Transverse colon (tissue), 4 donors: Measurements from ENCODE around the gene SPEG. TPM values are rescaled to one million over a fixed set of nuclear protein-coding genes. Genes with fewer than 3 reads are reported as not detected.
A peak's percentile ranks its signal among the peaks of the same experiment; 100 is the strongest.

Source experiments
- DNase-seq: peaks from one replicate; pipeline ENCODE4 v3.0.0-alpha.2; 2019
- H3K27ac ChIP-seq, 4 donors: fragments of 200-600 bp; sonication (generic); 2 replicates each; pipeline ENCODE4 v1.5.1; 2016 to 2018; ENCODE audit warnings: inconsistent platforms in 4 of 4
- H3K27me3 ChIP-seq: fragments of 200-600 bp; sonication (generic); 2 replicates; pipeline ENCODE4 v1.5.1; 2017; ENCODE audit warnings: inconsistent platforms
- H3K36me3 ChIP-seq, 4 donors: fragments of 200-600 bp; sonication (generic); 2 replicates each; pipeline ENCODE4 v1.5.1; 2017 to 2019; ENCODE audit warnings: inconsistent platforms in 4 of 4
- H3K4me1 ChIP-seq, 4 donors: fragments of 200-600 bp; sonication (generic); 2 replicates each; pipeline ENCODE4 v1.5.1; 2017 to 2020; ENCODE audit warnings: inconsistent platforms in 4 of 4
- H3K4me3 ChIP-seq, 4 donors: fragments of 200-600 bp; sonication (generic); 1 replicate in 1 of 4; 2 replicates in 3 of 4; pipeline versions ENCODE4 v1.5.1 to v1.6.1; 2017 to 2019; ENCODE audit warnings: inconsistent platforms in 4 of 4
- H3K9me3 ChIP-seq, 2 donors: fragments of 200-600 bp; sonication (generic); 2 replicates each; pipeline ENCODE4 v1.5.1; 2017 to 2019; ENCODE audit warnings: inconsistent platforms in 2 of 2
- EP300 ChIP-seq: sonication (generic); formaldehyde crosslinking; IDR thresholded peaks from one replicate; pipeline ENCODE4 v1.6.1; 2017; ENCODE audit warnings: antibody characterized with exemption, low read depth
- POLR2A ChIP-seq: fragments of 450-650 bp; IDR thresholded peaks from one replicate; pipeline ENCODE4 v1.6.1; 2016; ENCODE audit warnings: antibody characterized with exemption, mild to moderate bottlenecking, moderate library complexity
- POLR2AphosphoS5 ChIP-seq, 3 donors: sonication (generic); formaldehyde crosslinking; IDR thresholded peaks; one replicate each; pipeline ENCODE4 v1.6.1; 2016; ENCODE audit warnings: antibody characterized with exemption in 3 of 3
- WGBS, 2 donors: methylation state at CpG; one replicate each; pipeline ENCODE4 v1.1.5; 2018; ENCODE audit warnings: low coverage in 1 of 2; 5-methylcytosine and 5-hydroxymethylcytosine counted together
- in situ Hi-C, 4 donors: fragments of 200-750 bp; cut with MboI; loops; one replicate each; pipeline versions ENCODE4 v1.15.0 to v1.15.1; 2017; ENCODE audit warnings: low sequenced_read_pairs in 3 of 4, low pct_ligation_motif_present in 1 of 4, low pct_unique_long_range_greater_than_20kb in 1 of 4
- intact Hi-C: fragments of 100-400 bp; cut with DNase I; formaldehyde crosslinking; loops from one replicate; pipeline ENCODE4 v1.15.1; 2023; ENCODE audit warnings: low total_unique reads
- total RNA-seq, 4 donors: library from RNA; depleted of rRNA; stranded (reverse); fragments of >200 nt; gene quantifications; one replicate each; pipeline ENCODE4 v1.1.0, GENCODE V29; 2016
- TF ChIP-seq, protein P1 (sequence below), 5 experiments: fragments of 200-600 bp in 3 of 5; fragments of 450-650 bp in 2 of 5; sonication (generic) in 3 of 5; IDR thresholded peaks; 1 replicate in 2 of 5; 2 replicates in 3 of 5; pipeline ENCODE4 v1.5.1; 2016 to 2017; ENCODE audit warnings: antibody characterized with exemption in 5 of 5, inconsistent platforms in 3 of 5, mild to moderate bottlenecking in 2 of 5, moderate library complexity in 1 of 5

The SPEG gene
- total RNA-seq, 4 donors from 2014 or later: 26.5 to 95.8 (median 48.5) TPM

DNA sequence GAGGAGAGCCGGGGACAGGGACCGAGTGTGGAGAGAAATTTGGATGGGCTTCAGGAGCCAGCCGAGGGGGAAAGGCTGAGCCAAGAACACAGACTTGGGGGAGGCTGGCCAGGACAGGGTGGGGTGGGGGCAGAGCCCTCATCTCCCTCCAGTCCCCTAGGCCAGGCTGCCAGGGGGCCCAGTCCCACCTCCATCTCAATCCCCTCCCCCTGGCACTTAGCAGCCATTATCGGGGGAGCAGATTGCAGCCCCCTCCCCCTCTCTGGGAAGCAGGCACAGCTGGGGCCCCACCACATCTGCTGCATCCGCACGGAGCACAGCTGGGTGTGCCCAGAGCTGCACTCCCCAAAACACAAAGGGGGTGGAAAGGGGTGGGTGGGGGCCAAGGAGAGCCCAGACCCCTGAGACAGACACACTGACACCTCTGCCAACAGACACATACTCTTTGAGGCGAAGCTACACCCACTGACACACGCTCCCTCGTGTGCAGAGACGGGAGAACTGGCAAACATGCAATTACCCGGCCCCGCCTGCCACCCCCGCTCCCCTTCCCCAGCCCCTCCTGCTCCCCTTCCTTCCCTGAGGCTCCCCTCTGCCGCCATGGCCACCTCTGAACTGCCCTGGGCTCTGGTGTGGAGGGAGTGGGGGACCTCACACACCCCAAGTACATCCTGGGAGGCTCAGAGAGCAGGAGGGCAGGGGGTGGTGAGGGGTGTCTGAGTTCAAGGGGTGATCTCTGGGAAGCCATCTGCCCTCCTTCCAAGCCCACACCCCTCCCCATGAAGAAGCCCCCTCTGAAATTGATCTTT, 74.5 kb downstream of the SPEG start:
- 22% methylated on average over 12 of the region's 14 CpGs; no CpG with 5 or more reads in 1 of the 2 donors for WGBS, 2 donors
- intact Hi-C loops (no loop called here), in situ Hi-C loops (no loop called here)
- Histone ChIP-seq H3K4me3 (no peak overlapping the region), H3K9me3 (no peaks in the 10 kb centered on the region), H3K4me1 (peaks cover 6 to 18% (median 13%) of the 10 kb centered on the region in 4 donors), H3K27ac (no peak overlapping the region), H3K36me3 (peaks cover 0 to 7% (median 3%) of the 10 kb centered on the region in 4 donors), H3K27me3 (peaks cover 45% of the 10 kb centered on the region)
- no peak for DNase-seq
- TF ChIP-seq, protein P1, sequence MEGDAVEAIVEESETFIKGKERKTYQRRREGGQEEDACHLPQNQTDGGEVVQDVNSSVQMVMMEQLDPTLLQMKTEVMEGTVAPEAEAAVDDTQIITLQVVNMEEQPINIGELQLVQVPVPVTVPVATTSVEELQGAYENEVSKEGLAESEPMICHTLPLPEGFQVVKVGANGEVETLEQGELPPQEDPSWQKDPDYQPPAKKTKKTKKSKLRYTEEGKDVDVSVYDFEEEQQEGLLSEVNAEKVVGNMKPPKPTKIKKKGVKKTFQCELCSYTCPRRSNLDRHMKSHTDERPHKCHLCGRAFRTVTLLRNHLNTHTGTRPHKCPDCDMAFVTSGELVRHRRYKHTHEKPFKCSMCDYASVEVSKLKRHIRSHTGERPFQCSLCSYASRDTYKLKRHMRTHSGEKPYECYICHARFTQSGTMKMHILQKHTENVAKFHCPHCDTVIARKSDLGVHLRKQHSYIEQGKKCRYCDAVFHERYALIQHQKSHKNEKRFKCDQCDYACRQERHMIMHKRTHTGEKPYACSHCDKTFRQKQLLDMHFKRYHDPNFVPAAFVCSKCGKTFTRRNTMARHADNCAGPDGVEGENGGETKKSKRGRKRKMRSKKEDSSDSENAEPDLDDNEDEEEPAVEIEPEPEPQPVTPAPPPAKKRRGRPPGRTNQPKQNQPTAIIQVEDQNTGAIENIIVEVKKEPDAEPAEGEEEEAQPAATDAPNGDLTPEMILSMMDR (IDR thresholded peaks at IDR 0.05): no peak
- TF ChIP-seq POLR2AphosphoS5 (IDR thresholded peaks at IDR 0.05) (no peak), EP300 (no peak), POLR2A (no peak)

DNA sequence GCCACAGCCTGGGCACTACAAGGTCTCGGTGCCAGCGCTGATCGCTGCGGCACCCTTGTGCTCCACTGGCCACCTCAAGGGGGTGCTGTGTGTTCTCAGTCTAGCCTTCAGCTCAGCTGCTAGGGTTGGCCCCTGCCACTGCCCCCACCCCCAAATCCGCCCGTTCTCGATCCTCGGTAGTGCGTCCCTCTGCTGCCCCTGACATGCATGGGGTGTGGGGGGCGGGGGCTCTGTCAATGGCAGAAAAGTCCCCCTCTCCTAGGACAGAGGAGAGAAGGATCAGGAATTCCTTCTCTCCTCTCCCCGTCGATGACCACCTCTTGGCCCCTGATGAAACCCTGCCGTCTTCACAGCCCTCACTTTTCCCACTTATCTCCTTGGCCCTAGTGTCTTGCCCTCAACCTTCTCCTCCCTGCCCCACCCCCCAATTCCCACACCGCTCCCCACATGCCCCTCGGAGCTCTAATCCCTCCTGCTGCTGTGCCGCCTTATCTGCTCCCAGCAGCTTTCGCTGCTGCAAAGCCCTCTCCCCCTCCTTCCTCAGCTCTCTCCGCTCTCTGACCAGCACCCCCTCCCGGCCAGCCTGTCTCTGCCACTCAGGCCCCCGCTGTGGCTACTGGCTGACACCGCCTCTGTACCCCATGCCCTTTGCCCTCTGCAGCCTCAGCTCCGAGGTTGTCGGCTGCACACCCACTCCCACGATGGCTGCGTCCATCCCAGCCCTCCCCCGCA, 75.3 kb downstream of the SPEG start:
- in situ Hi-C loops: no loop called here
- no peak for TF ChIP-seq EP300
- no peak for TF ChIP-seq POLR2A
- TF ChIP-seq POLR2AphosphoS5 (IDR thresholded peaks at IDR 0.05): no peak
- TF ChIP-seq, protein P1 (IDR thresholded peaks at IDR 0.05): peak; percentile 39 to 71 (median 62)
- peaks cover 52% of the 10 kb centered on the region for H3K27me3 ChIP-seq
- intact Hi-C loops: no loop called here
- WGBS, 2 donors: 3 to 4% methylated on average over 9 to 26 of the region's 26 CpGs
- peak overlapping the region in 3 of 4 donors; percentile 19 to 32 (median 22) for H3K4me3 ChIP-seq
- H3K36me3 ChIP-seq: peaks cover 0 to 4% (median 0%) of the 10 kb centered on the region in 4 donors
- DNase-seq: peak; percentile 57
- H3K27ac ChIP-seq: no peak overlapping the region
- H3K4me1 ChIP-seq: peaks cover 6 to 18% (median 13%) of the 10 kb centered on the region in 4 donors
- H3K9me3 ChIP-seq: no peaks in the 10 kb centered on the region

DNA sequence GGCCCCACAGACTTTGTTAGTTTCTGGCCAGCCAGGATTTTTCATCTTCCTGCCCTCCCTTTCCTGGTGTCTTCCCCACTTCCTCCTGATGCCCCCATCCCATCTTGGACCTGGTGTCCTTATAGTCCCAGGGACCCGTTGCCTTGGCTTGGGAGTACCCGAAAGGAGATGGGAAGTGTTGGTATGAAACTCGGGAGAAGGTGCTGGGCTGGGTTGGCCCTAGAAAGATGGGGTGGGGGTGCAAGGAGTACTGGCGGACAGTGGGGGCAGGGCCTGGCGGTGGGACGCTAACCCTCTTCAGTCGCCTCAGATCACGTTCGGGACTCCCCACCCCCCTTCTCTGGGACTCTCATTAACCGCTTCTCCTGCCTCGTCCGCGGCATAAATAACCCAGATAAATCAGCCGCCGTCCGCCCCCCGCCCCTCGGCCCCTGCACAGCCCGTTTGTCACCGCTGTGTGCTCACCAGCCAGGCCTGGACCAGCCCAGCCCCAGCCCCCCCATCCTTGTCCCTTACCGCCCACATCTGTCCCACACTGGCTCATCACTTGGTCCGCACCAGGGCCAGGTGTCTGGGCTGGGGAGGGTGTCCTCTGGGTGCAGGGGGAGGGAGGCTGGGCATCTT, 76.0 kb downstream of the SPEG start:
- no peak for DNase-seq
- H3K9me3 ChIP-seq: no peaks in the 10 kb centered on the region
- no peak overlapping the region for H3K27ac ChIP-seq
- no peak for TF ChIP-seq POLR2A
- no peak for TF ChIP-seq POLR2AphosphoS5 (IDR thresholded peaks at IDR 0.05)
- TF ChIP-seq EP300: no peak
- TF ChIP-seq, protein P1 (IDR thresholded peaks at IDR 0.05): no peak
- H3K36me3 ChIP-seq: peaks cover 0 to 4% (median 0%) of the 10 kb centered on the region in 4 donors
- intact Hi-C loops (no loop called here), in situ Hi-C loops (no loop called here)
- peaks cover 6 to 18% (median 13%) of the 10 kb centered on the region in 4 donors for H3K4me1 ChIP-seq
- WGBS, 2 donors: 20 to 35% methylated on average over 1 to 22 of the region's 22 CpGs
- H3K27me3 ChIP-seq: peaks cover 59% of the 10 kb centered on the region
- H3K4me3 ChIP-seq: no peak overlapping the region
